ENCODE measurements around the gene WAPL.

DNA sequence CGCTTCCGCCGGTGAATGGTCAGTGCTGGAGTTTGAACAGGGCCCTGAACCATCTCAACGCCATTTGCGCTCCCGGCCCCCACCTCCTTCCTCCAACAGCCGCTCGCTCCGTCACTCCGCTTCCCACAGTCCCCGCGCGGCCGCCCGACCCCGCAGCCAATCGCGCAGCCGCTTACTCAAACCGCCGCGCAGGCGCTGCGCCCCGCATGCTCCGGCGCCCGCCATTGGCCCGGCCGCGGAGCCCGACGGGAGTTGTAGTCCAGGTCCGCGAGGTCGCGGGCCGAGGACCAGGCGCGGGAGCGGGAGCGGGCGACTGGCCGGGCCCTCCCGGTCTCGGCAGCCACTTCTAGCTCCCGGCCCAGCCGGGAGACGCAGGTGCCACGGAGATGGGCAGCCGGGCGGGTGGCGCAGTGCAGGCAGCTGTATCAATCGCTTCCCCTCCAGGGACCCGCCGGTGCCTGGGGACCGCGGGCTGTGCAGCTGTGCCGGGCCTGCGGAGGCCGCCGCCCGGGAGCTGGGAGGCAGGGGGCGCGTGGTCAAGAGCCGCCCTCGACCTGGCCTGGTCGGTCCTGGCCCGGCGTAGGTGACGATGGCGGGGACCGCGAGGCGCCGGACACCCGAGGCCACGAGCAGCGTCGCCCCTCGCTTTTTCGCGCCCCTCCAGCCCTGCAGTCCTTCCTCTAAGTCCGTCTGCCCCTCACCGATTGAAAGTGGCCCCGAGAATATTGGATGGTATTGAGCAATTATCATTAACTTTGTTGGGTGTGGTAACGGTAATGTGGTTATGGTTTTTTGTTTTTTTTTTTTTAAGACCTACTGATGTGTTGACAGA lies at the start of gene WAPL:
- TF ChIP-seq, protein P1, sequence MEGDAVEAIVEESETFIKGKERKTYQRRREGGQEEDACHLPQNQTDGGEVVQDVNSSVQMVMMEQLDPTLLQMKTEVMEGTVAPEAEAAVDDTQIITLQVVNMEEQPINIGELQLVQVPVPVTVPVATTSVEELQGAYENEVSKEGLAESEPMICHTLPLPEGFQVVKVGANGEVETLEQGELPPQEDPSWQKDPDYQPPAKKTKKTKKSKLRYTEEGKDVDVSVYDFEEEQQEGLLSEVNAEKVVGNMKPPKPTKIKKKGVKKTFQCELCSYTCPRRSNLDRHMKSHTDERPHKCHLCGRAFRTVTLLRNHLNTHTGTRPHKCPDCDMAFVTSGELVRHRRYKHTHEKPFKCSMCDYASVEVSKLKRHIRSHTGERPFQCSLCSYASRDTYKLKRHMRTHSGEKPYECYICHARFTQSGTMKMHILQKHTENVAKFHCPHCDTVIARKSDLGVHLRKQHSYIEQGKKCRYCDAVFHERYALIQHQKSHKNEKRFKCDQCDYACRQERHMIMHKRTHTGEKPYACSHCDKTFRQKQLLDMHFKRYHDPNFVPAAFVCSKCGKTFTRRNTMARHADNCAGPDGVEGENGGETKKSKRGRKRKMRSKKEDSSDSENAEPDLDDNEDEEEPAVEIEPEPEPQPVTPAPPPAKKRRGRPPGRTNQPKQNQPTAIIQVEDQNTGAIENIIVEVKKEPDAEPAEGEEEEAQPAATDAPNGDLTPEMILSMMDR (conservative IDR thresholded peaks at IDR 0.05 in 1 of 2, IDR thresholded peaks at IDR 0.05 in 1 of 2; ENCODE audit: extremely low read depth in 1 of 2, insufficient read depth in 1 of 2, low read depth in 1 of 2, low read length in 2 of 2), result no peak
- no peak for TF ChIP-seq EZH2 (IDR thresholded peaks at IDR 0.05; ENCODE audit: borderline replicate concordance, low read length)

All from mammary epithelial cell (primary cell).